DND-41 (cell line): Measurements from ENCODE around the gene CDCA5.

ENCODE experiments used
- ATAC-seq: fragments of 200-7000 bp; cut with Tn5 transposase; 3 replicates; pipeline ENCODE4 v1.9.1; 2021; ENCODE audit warnings: low read depth; ENCODE audit not compliant: insufficient read depth
- DNase-seq: peaks from one replicate; pipeline ENCODE4 v3.0.0-alpha.2; 2020
- H2AFZ ChIP-seq: 2 replicates; pipeline ENCODE4 v1.6.0; 2012; ENCODE audit warnings: low read depth, low read length
- H3K27ac ChIP-seq: 2 replicates; pipeline ENCODE4 v1.5.1; 2012; ENCODE audit warnings: low read length, inconsistent platforms
- H3K27me3 ChIP-seq: fragments of 200-600 bp; sonication (generic); 2 replicates; pipeline ENCODE4 v1.6.0; 2012; ENCODE audit warnings: low read length, mild to moderate bottlenecking, inconsistent platforms; ENCODE audit not compliant: insufficient read depth, poor library complexity
- H3K36me3 ChIP-seq: 2 replicates; pipeline ENCODE4 v1.5.1; 2012; ENCODE audit warnings: low read length, inconsistent platforms; ENCODE audit not compliant: insufficient read depth
- H3K4me1 ChIP-seq: 2 replicates; pipeline ENCODE4 v1.5.1; 2012; ENCODE audit warnings: mild to moderate bottlenecking, low read length; ENCODE audit not compliant: insufficient read depth
- H3K4me2 ChIP-seq: 2 replicates; pipeline ENCODE4 v1.6.0; 2012; ENCODE audit warnings: mild to moderate bottlenecking, moderate library complexity, low read length, inconsistent platforms; ENCODE audit not compliant: insufficient read depth
- H3K4me3 ChIP-seq, 2 experiments: fragments of 200-600 bp in 1 of 2; shearing (Covaris generic) in 1 of 2; 2 replicates each; pipeline ENCODE4 v1.5.1; 2012 to 2016; ENCODE audit warnings: inconsistent platforms in 2 of 2, low read length in 2 of 2, mild to moderate bottlenecking in 2 of 2, low read depth in 1 of 2, moderate library complexity in 1 of 2
- H3K79me2 ChIP-seq: 2 replicates; pipeline ENCODE4 v1.6.0; 2012; ENCODE audit warnings: low read length, inconsistent platforms; ENCODE audit not compliant: insufficient read depth
- H3K9ac ChIP-seq: 2 replicates; pipeline ENCODE4 v1.6.0; 2012; ENCODE audit warnings: low read depth, mild to moderate bottlenecking, inconsistent platforms, low read length, moderate library complexity
- H3K9me3 ChIP-seq: 2 replicates; pipeline ENCODE4 v1.5.1; 2012; ENCODE audit warnings: low read length, moderate library complexity, mild to moderate bottlenecking, inconsistent platforms; ENCODE audit not compliant: insufficient read depth, severe bottlenecking
- H4K20me1 ChIP-seq: 2 replicates; pipeline ENCODE4 v1.6.0; 2012; ENCODE audit warnings: low read length; ENCODE audit not compliant: insufficient read depth
- EZH2 ChIP-seq: IDR thresholded peaks from 3 replicates; pipeline ENCODE4 v1.6.1; 2012; ENCODE audit warnings: borderline replicate concordance, low read depth, mild to moderate bottlenecking, moderate library complexity, low read length, inconsistent platforms; ENCODE audit not compliant: severe bottlenecking
- TF ChIP-seq, protein P1 (sequence below): IDR thresholded peaks from 2 replicates; pipeline ENCODE4 v1.5.1; 2012; ENCODE audit warnings: borderline replicate concordance, low read length, moderate library complexity, mild to moderate bottlenecking; ENCODE audit not compliant: poor library complexity, severe bottlenecking; ENCODE audit errors: extremely low read depth

CDCA5 gene

DNA sequence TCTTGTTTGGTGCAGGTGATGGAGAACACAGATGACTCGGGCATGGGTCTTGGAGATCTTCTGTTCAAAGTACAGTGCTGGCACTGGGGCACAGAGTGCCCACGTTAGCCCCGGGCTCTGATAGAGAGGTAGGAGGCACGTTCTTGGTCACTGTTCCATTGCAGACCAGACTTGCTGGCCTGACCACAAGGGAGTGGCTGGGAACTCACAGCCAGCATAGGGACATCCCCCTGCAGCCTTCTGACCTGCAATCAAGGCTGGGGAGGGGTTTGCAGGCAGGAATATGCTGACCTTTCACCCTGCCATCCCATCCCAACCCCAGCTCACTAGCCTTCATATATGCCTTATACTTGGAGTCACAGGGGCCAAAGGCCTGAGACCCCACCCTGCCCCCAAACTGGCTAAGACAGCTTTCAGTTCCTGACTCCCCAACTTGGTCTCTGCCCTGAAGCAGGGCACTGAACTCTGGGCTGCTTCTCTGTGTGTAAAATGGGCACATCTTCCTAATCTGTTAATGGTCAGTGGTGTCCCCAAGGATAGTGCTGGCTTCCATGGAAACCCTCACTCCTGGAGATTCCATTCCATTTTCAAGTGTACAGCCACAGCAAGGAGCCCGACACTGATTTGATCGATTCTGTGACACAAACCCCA lies 42.9 kb upstream of the CDCA5 start:
- peaks cover 15% of the 10 kb centered on the region for H3K4me1 ChIP-seq
- H3K4me2 ChIP-seq = no peak overlapping the region
- H3K27ac ChIP-seq = no peak overlapping the region
- TF ChIP-seq, protein P1, sequence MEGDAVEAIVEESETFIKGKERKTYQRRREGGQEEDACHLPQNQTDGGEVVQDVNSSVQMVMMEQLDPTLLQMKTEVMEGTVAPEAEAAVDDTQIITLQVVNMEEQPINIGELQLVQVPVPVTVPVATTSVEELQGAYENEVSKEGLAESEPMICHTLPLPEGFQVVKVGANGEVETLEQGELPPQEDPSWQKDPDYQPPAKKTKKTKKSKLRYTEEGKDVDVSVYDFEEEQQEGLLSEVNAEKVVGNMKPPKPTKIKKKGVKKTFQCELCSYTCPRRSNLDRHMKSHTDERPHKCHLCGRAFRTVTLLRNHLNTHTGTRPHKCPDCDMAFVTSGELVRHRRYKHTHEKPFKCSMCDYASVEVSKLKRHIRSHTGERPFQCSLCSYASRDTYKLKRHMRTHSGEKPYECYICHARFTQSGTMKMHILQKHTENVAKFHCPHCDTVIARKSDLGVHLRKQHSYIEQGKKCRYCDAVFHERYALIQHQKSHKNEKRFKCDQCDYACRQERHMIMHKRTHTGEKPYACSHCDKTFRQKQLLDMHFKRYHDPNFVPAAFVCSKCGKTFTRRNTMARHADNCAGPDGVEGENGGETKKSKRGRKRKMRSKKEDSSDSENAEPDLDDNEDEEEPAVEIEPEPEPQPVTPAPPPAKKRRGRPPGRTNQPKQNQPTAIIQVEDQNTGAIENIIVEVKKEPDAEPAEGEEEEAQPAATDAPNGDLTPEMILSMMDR = no peak
- no peak for TF ChIP-seq EZH2
- H3K36me3 ChIP-seq = peaks cover 77% of the 10 kb centered on the region
- DNase-seq = no peak
- H3K79me2 ChIP-seq = peaks cover 27% of the 10 kb centered on the region
- 0 out of 2 replicates have a peak, but pooled peaks cover 5% of the 10 kb centered on the region for H4K20me1 ChIP-seq
- no peaks in the 10 kb centered on the region for H3K9me3 ChIP-seq
- no peak overlapping the region for H3K9ac ChIP-seq
- H2AFZ ChIP-seq = no peak overlapping the region
- H3K4me3 ChIP-seq = no peak overlapping the region
- H3K27me3 ChIP-seq = no peaks in the 10 kb centered on the region
- ATAC-seq = no peak

DNA sequence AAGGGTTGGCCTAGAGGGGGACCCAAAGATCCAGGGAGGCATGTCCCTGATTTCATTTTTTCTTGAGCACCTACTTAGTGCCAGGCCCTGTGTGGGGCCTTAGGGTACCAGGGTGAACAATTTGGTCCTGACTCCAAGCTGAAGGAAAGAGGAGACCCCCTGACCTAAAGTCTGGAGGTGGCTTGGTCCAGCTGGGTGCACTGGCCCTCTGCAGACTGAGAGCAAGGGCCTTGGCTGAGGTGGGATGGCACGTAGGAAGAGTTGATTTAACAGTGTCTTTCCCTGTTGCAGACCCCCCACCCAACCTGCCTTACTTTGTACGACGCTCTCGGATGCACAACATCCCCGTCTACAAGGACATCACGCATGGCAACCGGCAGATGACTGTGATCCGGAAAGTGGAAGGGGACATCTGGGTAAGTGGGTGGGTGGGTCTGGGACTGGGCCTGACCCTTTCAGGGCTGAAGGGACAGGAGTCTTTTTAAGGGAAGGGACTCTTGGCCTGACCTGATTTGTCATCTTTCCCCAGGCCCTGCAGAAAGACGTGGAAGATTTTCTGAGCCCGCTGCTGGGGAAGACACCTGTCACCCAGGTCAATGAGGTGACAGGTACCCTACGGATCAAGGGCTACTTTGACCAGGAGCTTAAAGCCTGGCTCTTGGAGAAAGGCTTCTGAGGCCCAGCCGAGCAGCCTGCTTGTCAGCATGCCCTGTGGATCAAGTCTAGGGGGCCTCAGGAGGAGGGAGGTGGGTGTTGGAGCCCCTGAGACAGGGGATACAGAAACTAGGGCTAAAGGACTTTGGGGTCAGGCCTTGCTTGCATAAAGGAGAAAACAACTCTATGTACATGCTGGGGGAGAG lies 41.6 kb upstream of the CDCA5 start:
- H3K4me2 ChIP-seq = no peak overlapping the region
- H3K9me3 ChIP-seq = no peaks in the 10 kb centered on the region
- no peaks in the 10 kb centered on the region for H3K27me3 ChIP-seq
- H2AFZ ChIP-seq = no peak overlapping the region
- H3K36me3 ChIP-seq = peaks cover 78% of the 10 kb centered on the region
- ATAC-seq = no peak
- DNase-seq = no peak
- H3K9ac ChIP-seq = no peak overlapping the region
- H3K4me3 ChIP-seq = no peak overlapping the region
- H3K4me1 ChIP-seq = peaks cover 26% of the 10 kb centered on the region
- H3K27ac ChIP-seq = no peak overlapping the region
- no peak for TF ChIP-seq EZH2
- TF ChIP-seq, protein P1 = no peak
- H4K20me1 ChIP-seq = peaks cover 15% of the 10 kb centered on the region; the same call in 1 of the 2 replicates
- H3K79me2 ChIP-seq = peaks cover 40% of the 10 kb centered on the region

DNA sequence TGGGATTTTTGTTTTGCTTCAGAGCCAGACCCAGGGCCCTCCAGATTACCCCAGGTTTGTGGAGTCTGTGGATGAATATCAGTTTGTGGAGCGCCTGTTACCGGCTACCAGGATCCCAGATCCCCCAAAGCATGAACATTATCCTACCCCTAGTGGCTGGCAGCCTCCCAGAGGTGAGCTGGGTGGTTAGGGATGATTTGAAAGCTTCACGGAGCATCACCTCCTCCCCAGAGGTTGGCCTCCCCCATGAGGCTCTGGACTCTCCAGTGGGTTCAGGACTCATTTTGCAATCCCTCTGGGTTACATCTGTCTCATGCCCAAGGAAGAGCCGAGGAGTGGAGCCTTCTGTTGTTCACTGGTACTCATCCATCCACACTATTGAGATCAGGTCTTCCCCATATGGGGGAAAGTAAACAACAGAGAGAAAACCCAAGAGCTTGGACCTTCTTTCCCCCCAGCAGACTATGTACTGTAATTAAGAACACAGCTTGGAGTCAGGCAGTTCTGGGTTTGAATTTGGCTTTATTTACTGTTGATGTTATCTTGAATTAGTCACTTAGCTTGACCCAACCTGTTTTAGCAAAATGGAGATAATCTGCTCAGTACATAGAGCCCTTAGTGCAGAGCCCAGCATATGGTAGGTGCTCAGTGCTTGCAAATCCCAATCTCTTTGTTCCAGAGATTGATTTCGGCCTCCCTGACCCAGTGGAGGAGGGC lies 40.8 kb upstream of the CDCA5 start:
- no peak overlapping the region for H3K4me3 ChIP-seq
- H3K27me3 ChIP-seq = no peaks in the 10 kb centered on the region
- no peak for DNase-seq
- peaks cover 48% of the 10 kb centered on the region for H3K79me2 ChIP-seq
- H3K36me3 ChIP-seq = peaks cover 78% of the 10 kb centered on the region
- no peak for TF ChIP-seq EZH2
- TF ChIP-seq, protein P1 = no peak
- H3K27ac ChIP-seq = no peak overlapping the region
- H4K20me1 ChIP-seq = peaks cover 22% of the 10 kb centered on the region; the same call in 1 of the 2 replicates
- H3K4me2 ChIP-seq = no peak overlapping the region
- no peaks in the 10 kb centered on the region for H3K9me3 ChIP-seq
- peaks cover 33% of the 10 kb centered on the region for H3K4me1 ChIP-seq
- H2AFZ ChIP-seq = no peak overlapping the region
- no peak overlapping the region for H3K9ac ChIP-seq
- ATAC-seq = no peak
